ENCODE measurements around the gene ITGB8. TPM values are rescaled to one million over a fixed set of nuclear protein-coding genes. Genes with fewer than 3 reads are reported as not detected.

The ITGB8 gene
- total and polyA plus RNA-seq, 9 of the 15 experiments (the other 6 are each of a cell fraction or from before 2014, with no cell fraction given), result under 0.01 to 0.03 (median 0.02) TPM; not detected in 6

GRCh38 chr7:20312562-20312961 is 18.1 kb upstream of the ITGB8 start:
- 65% methylated on average over 2 of the region's 2 CpGs for WGBS (ENCODE audit: insufficient coverage, low coverage, missing lambda C conversion rate)
- DNase-seq (ENCODE audit: extremely low read depth in 1 of 4, low spot score in 3 of 4) (no peak), ATAC-seq (no peak), FAIRE-seq (no peak)
- intact Hi-C loops (cut with micrococcal nuclease) (loop anchor here (5.0 kb wide), 2 partner anchors 285 to 605 kb away; partner anchors contain the start of gene POLR1F), in situ Hi-C loops (cut with MboI) (no loop called here)
- no peak overlapping the region for H3K4me2 ChIP-seq (ENCODE audit: insufficient read depth, low read length)
- POLR2A ChIA-PET, result interaction anchor here (0.7 to 1.6 kb wide), 3 partner anchors 92 to 154 kb away, joined by 3 to 5 read pairs (median 3); no protein-coding TSS in a partner anchor
- no peaks in the 10 kb centered on the region for H3K9me1 ChIP-seq (ENCODE audit: control insufficient read depth, insufficient read depth, low read length)
- no peak overlapping the region for H3K4me3 ChIP-seq
- no peak overlapping the region for H3K9ac ChIP-seq (ENCODE audit: insufficient read depth in 1 of 2, low read depth in 2 of 2, low read length in 2 of 2)
- no peak overlapping the region for H3K27ac ChIP-seq (ENCODE audit: extremely low read depth, low read depth, low read length)
- H3K27me3 ChIP-seq (ENCODE audit: control insufficient read depth in 2 of 2, insufficient read depth in 2 of 2, low read length in 2 of 2), result no peaks in the 10 kb centered on the region
- no peaks in the 10 kb centered on the region for H3K79me2 ChIP-seq (ENCODE audit: control insufficient read depth, insufficient read depth, low read length)
- no peaks in the 10 kb centered on the region for H3K36me3 ChIP-seq (ENCODE audit: control insufficient read depth, insufficient read depth, low read length)
- H2AFZ ChIP-seq (ENCODE audit: low read depth, low read length), result 0 out of 2 replicates have a peak overlapping the region, but pooled peaks have one; percentile 15
- BruUV-seq (replicated peaks), result no TSS peak
- no peaks in the 10 kb centered on the region for H3K9me3 ChIP-seq (replicated peaks; ENCODE audit: control insufficient read depth, insufficient read depth, low read depth, low read length)
- CTCF ChIA-PET (ENCODE audit: low intra/inter-chr PET ratio), result interaction anchor here (2.7 kb wide), 1 partner anchor 154 kb away, joined by 20 read pairs; no protein-coding TSS in a partner anchor
- peaks cover under 1 to 4% of the 10 kb centered on the region in 2 experiments for H3K4me1 ChIP-seq (replicated peaks in 1 of 2; ENCODE audit: control insufficient read depth in 2 of 2, insufficient read depth in 2 of 2, low read length in 2 of 2)
- no peaks in the 10 kb centered on the region for H4K20me1 ChIP-seq (replicated peaks; ENCODE audit: control insufficient read depth, insufficient read depth, low read length)
- no peak for TF ChIP-seq KDM2B (CRISPR knock-in tag; IDR thresholded peaks at IDR 0.05)
- TF ChIP-seq CBFA2T3 (IDR thresholded peaks at IDR 0.05), result peak; percentile 28; the same call in 1 of the 2 replicates

GRCh38 chr7:20313626-20314025 is 17.1 kb upstream of the ITGB8 start:
- Histone ChIP-seq H3K9me1 (ENCODE audit: control insufficient read depth, insufficient read depth, low read length) (no peaks in the 10 kb centered on the region), H3K36me3 (ENCODE audit: control insufficient read depth, insufficient read depth, low read length) (no peaks in the 10 kb centered on the region), H3K27me3 (ENCODE audit: control insufficient read depth in 2 of 2, insufficient read depth in 2 of 2, low read length in 2 of 2) (no peaks in the 10 kb centered on the region), H3K4me3 (no peak overlapping the region), H3K27ac (ENCODE audit: extremely low read depth, low read depth, low read length) (no peak overlapping the region), H3K9me3 (replicated peaks; ENCODE audit: control insufficient read depth, insufficient read depth, low read depth, low read length) (no peaks in the 10 kb centered on the region), H4K20me1 (replicated peaks; ENCODE audit: control insufficient read depth, insufficient read depth, low read length) (no peaks in the 10 kb centered on the region), H3K4me2 (ENCODE audit: insufficient read depth, low read length) (no peak overlapping the region), H3K79me2 (ENCODE audit: control insufficient read depth, insufficient read depth, low read length) (no peaks in the 10 kb centered on the region), H3K4me1 (replicated peaks in 1 of 2; ENCODE audit: control insufficient read depth in 2 of 2, insufficient read depth in 2 of 2, low read length in 2 of 2) (no peaks in the 10 kb centered on the region; a peak in 2 of 5 replicates), H2AFZ (ENCODE audit: low read depth, low read length) (0 out of 2 replicates have a peak overlapping the region, but pooled peaks have one; percentile 5), H3K9ac (ENCODE audit: insufficient read depth in 1 of 2, low read depth in 2 of 2, low read length in 2 of 2) (no peak overlapping the region)
- ChIA-PET CTCF (ENCODE audit: low intra/inter-chr PET ratio) (no interaction called here), POLR2A (interaction anchor here (1.4 kb wide), 1 partner anchor 93 kb away, joined by 5 read pairs; no protein-coding TSS in a partner anchor)
- intact Hi-C loops (cut with micrococcal nuclease), result loop anchor here (5.0 kb wide), 2 partner anchors 284 to 606 kb away; partner anchors contain the start of gene POLR1F
- TF ChIP-seq CREB3L1 (IDR thresholded peaks at IDR 0.05; ENCODE audit: borderline replicate concordance, low read depth), result no peak
- TF ChIP-seq MCM3 (IDR thresholded peaks at IDR 0.05), result no peak
- TF ChIP-seq PRMT5 (CRISPR knock-in tag; IDR thresholded peaks at IDR 0.05), result no peak
- TF ChIP-seq BRD4 (IDR thresholded peaks at IDR 0.05), result no peak
- no peak for TF ChIP-seq ZNF24 (IDR thresholded peaks at IDR 0.05)
- ATAC-seq (no peak), FAIRE-seq (no peak), DNase-seq (ENCODE audit: extremely low read depth in 1 of 4, low spot score in 3 of 4) (no peak)
- 22% methylated on average over 1 of the region's 1 CpG for WGBS (ENCODE audit: insufficient coverage, low coverage, missing lambda C conversion rate)
- no TSS peak for BruUV-seq (replicated peaks)
- in situ Hi-C loops (cut with MboI), result no loop called here
